ENCODE data around the gene RETREG1. TPM values are rescaled to one million over a fixed set of nuclear protein-coding genes. Genes with fewer than 3 reads are reported as not detected.
A peak's percentile ranks its signal among the peaks of the same experiment; 100 is the strongest.

RETREG1 gene
- total RNA-seq, 1 experiment from 2014 or later, result 3.4 TPM

DNA sequence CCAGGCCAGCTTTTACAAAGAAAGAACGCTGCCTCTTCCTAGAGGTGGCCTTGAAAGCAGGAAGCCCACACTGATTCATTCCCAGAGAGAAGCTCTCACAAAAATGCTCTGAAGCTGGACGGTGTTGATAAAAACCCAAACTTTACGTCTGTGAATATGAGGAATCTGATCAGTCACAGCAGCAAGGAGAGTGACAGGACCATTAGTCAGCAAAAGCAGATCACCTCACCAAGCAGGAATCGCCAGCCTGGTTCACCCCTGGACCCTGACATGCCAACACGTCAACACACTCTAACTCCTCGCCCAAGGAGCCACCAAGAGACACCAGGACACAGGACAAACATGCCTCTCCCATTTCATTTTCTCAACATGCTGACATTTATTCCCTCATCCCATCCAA lies 80.6 kb downstream of the RETREG1 start:
- H2BK5ac ChIP-seq (ENCODE audit: insufficient read length, low read length), result no peak overlapping the region
- WGBS (ENCODE audit: extremely low coverage, insufficient read length, low lambda C conversion rate), result no CpG with 5 or more reads among the region's 6 CpGs
- H3K27ac Mint-ChIP-seq, result peak overlapping the region in 2 of 3 experiments; percentile 40 to 74; a peak in 2 of 7 replicates

More for the DNA sequence above, 80.6 kb downstream of the RETREG1 start:
- H3K27me3 ChIP-seq (ENCODE audit: insufficient read depth, low read length), result no peaks in the 10 kb centered on the region
- no peak overlapping the region for H2AFZ ChIP-seq (ENCODE audit: low read length)
- TF ChIP-seq CTCF (conservative IDR thresholded peaks at IDR 0.05), result no peak
- H3K79me1 ChIP-seq (ENCODE audit: insufficient read depth, low read depth, low read length, poor library complexity, severe bottlenecking), result no peaks in the 10 kb centered on the region
- H4K20me1 ChIP-seq (ENCODE audit: control insufficient read depth, insufficient read depth, insufficient read length), result no peaks in the 10 kb centered on the region
- Mint-ChIP-seq H3K4me3 (no peak overlapping the region), H3K9me3 (no peaks in the 10 kb centered on the region; a peak in 1 of 5 replicates), H3K36me3 (ENCODE audit: insufficient read depth in 1 of 3, low read depth in 3 of 3) (no peaks in the 10 kb centered on the region), H3K27me3 (ENCODE audit: low read depth) (peaks cover 4% of the 10 kb centered on the region; the same call in 1 of the 2 replicates), H3K4me1 (peaks cover 5% of the 10 kb centered on the region in 2 experiments; a peak in 3 of 4 replicates)
- H3K9ac ChIP-seq (ENCODE audit: extremely low read depth, insufficient read length, low read length), result no peak overlapping the region
- H2BK20ac ChIP-seq (ENCODE audit: low read depth, low read length, poor library complexity, severe bottlenecking), result no peak overlapping the region
- H3K14ac ChIP-seq (ENCODE audit: insufficient read depth, low read length), result no peak overlapping the region
- no peak overlapping the region for H3K27ac ChIP-seq (ENCODE audit: insufficient read length, low read depth, low read length)
- no peak overlapping the region for H3T11ph ChIP-seq (ENCODE audit: low read length)
- H3K4ac ChIP-seq (ENCODE audit: low read depth, low read length), result no peak overlapping the region
- H2BK120ac ChIP-seq (ENCODE audit: low read depth, low read length, poor library complexity, severe bottlenecking), result no peak overlapping the region
- H2BK15ac ChIP-seq (ENCODE audit: low read depth, low read length), result no peak overlapping the region
- no peaks in the 10 kb centered on the region for H3K23me2 ChIP-seq (ENCODE audit: insufficient read length, low read depth, low read length, poor library complexity, severe bottlenecking)
- H2BK12ac ChIP-seq (ENCODE audit: insufficient read length, low read depth, low read length), result no peak overlapping the region
- no peak overlapping the region for H4K91ac ChIP-seq (ENCODE audit: insufficient read length, low read depth, low read length)
- H3K23ac ChIP-seq (ENCODE audit: insufficient read length, low read depth, low read length), result no peak overlapping the region
- no peak overlapping the region for H3K18ac ChIP-seq (ENCODE audit: insufficient read length, low read depth, low read length)
- H3K4me1 ChIP-seq (ENCODE audit: insufficient read depth, low read length), result no peaks in the 10 kb centered on the region
- H3K4me2 ChIP-seq (ENCODE audit: insufficient read depth, insufficient read length, low read length), result no peak overlapping the region
- DNase-seq, result no peak
- no peak overlapping the region for H3K56ac ChIP-seq (ENCODE audit: insufficient read length, low read depth, low read length)
- no peak overlapping the region for H4K8ac ChIP-seq (replicated peaks; ENCODE audit: insufficient read length, low read depth, low read length)
- H2AK5ac ChIP-seq (ENCODE audit: insufficient read length, low read length), result no peak overlapping the region
- no peaks in the 10 kb centered on the region for H3K79me2 ChIP-seq (ENCODE audit: insufficient read depth, low read length)
- H4K5ac ChIP-seq (ENCODE audit: insufficient read length, low read depth, low read length), result no peak overlapping the region
- H3K9me3 ChIP-seq (ENCODE audit: control insufficient read depth, low read depth, low read length), result no peaks in the 10 kb centered on the region
